NCI-H69 (cell line): ENCODE results near the gene CCDC9B.
A peak's percentile ranks its signal among the peaks of the same experiment; 100 is the strongest.

Experiments
- DNase-seq: peaks from one replicate; lab custom pipeline; 2025; lab: John Stamatoyannopoulos, UW

CCDC9B gene

DNA sequence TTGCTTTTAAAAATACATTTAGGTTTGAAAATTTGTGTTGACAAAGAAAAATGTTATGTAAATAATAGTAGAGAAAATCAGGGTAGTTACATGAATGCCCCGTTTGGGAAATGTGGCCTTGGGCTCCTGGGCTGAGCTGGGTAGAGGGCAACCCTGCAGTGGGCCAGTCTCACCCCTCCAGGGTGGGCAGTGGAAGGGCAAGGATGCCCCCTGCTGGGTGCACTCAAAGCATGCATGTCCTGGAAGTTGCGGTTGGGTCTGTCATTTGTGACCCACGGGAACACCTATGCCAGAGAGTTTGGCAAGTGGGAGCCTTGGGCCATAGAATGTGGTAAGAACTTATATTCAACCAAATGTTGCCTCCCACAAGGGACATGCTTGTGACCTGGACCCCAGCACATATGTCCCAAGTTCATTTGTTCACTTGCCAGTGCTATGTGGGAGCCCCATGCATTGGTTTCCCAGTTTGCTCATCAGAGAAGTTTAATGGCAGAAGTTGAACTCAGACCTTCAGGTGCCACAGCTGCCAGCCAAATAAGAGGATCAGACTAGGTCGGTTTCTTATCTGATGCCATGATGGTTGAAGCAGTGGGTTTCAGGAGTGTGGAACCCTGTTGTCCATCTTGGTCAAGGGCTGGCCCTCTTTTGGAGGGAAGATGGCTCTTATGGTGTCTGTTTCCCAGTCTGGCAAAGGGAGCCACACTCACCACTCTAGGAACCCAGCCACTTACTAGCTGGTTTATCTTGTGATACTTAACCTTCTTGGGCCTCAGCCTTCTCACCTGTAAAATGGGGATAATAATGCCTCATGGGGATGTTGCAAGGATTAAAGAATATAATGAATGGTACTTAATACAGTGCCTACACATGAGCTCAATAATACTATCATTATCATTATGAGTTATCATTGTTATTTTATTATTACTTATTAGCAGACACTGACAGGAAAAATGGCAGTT lies 30.5 kb downstream of the CCDC9B start:
- peak; percentile 57 for DNase-seq

DNA sequence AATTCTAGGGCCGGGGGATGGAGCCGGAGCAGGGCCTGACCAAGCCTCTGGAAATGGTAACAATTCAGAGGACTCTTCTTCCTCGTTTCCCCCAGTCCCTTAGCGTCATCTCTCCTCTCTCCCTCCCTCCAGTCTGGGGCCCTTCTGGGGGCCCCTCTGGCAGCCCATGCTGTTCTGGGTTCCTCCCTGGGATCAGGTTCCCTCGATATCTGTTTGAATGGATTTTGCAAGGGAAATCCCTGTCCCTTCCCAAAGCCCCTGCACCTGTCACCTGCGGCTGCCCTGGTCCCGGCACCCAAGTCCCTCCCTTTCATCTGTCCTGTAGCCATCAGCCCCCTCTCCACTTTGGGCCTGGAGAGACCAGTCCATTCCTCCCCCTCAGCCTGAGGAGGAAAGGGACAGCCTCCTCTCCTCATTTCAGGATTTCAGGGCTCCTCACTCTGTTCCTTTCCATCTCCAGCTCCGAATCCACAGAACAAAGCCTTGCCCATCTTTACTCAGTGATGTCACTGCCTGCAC lies 31.3 kb downstream of the CCDC9B start:
- no peak for DNase-seq

DNA sequence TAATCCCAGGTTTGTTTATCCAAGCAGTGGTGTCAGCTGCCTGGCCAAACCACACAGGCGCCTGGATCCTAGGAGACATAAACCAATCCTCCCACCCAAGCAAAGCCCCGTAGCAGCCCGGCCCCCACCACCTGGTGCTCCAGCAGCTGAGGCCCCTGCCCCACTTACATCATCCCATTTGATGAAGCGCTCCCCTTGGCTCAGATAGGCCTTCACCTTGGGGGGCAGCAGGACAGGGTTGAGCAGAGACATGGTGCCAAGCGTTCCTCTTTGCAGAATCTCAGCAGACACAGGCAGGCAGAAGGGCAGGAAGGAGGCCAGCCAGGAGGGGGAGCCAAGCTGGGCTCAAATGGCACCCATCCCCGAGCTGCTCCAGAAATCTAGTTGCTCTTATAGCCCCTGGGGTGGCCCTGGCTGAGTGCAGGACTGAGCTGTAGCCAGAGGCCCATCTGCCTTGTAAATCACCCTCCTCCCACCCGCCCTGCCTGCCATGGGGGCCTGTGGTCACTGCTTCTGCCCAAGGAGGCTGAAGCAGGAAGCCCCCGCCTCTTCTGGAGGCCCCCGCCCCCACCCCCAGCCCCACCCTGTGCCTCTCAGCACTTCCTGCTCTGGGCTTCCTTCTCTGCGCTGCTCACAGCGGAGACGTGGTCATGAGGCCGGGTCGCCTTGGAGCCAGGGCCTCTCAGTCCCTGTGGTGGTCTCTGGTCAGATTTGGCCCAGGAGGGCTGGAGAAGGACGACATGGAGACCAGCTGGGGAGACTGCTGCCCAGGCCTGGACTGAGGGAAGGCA lies 33.1 kb downstream of the CCDC9B start, which contains the start of gene PLCB2:
TSS of gene PLCB2 (minus strand) at position 515 of the 791 bp plus-strand sequence. CDS start at position 252, 263 bp downstream.
- peak; percentile 62 for DNase-seq

DNA sequence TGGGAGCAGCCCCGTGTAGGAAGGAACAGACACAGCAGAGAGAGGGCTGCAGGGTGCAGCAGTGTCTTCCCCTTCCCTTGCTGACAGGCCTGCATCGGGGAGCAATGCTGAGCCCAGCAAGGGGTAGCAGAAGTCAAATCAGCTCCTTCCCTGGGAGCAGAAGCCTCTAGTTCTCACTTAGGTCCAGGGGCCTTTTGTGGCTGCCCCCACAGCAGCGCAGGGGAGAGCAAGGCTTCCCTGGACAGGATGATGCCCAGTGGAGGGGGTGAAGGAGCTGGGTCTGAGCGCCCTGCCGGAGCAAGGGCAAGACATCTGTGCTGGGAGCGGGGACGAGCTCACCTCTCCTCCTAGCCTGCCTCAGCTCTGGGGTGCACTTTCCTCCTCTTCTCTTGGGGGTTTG lies 33.8 kb downstream of the CCDC9B start:
- no peak for DNase-seq

DNA sequence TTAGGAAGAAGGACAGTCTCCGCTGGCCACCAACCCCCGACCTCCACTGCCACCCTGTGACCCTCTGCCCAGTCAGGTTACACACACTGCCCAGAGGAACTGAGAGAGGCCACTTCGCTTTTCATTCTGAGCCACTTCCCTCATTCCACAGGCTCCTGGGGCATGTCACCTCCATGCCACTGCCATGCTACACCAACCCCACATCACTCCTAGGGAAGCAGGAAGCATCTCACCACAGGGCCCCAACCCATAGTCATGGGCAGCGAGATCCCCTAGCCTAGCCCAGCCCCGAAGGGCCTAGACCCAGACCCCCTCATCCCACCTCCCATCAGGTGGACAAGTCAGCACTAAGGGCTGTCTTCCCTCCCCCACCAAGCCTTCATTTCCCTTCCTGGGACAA lies 34.4 kb downstream of the CCDC9B start:
- no peak for DNase-seq

DNA sequence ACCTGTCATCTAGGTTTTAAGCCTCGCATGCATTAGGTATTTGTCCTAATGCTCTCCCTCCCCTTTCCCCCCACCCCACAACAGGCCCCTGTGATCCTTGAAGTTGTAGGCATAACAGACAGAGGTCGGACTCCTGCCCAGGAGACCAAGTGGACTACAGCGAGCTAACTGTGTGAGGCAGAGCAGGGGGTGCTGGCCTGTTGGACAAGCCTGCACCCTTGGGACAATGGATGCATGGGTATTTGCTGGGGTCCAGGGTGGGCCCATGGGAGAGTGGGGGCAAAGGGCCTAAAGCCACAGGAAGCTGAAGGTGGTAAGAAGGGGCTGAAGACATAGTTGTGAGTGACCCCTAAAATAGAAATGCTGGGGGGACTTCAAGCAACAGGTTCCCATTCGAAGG lies 35.5 kb downstream of the CCDC9B start:
- DNase-seq: no peak

DNA sequence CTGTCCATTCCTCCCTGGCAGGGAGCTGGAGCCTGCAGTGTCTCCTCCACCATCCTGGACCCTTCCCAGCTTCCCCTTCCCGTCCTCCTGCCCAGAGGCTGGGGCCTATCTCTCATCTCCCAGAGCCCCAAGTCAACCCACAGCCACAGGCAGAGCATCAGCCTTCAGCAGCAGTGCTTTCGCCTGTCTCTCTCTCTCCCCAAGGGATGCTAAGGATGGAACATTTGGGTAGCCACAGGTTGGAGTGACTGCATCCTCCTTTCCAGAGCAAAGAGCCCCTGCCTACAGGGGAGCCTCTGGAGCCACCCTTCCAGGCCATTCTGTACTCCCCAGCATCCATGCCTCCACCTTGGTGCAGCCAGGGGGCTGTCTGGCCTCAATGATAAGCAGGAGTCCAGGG lies 37.2 kb downstream of the CCDC9B start:
- no peak for DNase-seq

DNA sequence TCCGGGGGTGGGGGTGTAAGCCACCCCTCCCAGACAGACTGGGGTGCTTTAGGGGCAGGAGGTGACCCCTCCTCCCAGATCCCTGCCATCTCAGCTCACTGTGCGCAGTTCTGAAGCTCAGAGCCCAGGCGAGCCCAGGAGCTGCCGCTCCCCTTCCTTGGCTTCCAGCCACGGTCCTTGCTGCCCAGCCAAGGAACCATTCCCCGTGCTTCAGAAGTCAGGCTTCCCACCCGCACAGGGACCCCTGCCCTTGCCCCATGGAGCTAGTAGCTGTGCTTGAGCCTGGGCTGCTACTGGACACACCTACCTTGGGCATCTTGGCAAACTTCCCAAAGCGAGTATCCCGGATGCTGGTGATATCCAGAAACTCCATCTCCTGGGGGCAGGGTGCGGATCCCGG lies 37.8 kb downstream of the CCDC9B start:
- no peak for DNase-seq

DNA sequence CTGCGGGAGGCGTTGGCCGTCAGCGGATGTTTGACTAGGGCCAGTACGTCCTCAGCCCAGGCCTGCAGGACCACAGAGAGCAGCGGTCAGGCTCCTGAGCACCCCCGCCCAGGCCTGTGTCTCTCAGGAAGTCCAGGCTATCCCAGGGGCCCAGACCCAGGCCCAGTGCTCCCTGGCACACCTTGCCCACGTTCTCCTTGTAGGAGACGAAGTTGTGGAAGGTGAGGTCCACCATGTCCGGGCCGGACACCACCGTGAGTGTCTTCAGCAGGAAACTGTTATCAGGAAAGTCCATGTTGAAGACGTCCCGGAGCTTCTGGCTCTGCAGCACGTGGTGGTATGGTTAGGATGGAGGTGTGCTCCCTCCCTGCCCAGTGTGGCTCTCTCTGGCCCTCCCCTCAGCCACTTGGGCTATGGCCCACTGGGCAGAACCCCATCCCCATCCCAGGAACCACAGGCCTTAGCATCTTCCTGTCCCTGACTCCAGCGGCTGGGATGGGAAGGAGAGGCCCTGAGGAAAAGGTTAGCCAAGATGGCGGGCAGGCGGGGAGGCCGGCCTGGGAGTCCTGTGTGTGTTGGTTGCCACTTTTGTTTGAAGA lies 38.4 kb downstream of the CCDC9B start:
- DNase-seq: no peak

DNA sequence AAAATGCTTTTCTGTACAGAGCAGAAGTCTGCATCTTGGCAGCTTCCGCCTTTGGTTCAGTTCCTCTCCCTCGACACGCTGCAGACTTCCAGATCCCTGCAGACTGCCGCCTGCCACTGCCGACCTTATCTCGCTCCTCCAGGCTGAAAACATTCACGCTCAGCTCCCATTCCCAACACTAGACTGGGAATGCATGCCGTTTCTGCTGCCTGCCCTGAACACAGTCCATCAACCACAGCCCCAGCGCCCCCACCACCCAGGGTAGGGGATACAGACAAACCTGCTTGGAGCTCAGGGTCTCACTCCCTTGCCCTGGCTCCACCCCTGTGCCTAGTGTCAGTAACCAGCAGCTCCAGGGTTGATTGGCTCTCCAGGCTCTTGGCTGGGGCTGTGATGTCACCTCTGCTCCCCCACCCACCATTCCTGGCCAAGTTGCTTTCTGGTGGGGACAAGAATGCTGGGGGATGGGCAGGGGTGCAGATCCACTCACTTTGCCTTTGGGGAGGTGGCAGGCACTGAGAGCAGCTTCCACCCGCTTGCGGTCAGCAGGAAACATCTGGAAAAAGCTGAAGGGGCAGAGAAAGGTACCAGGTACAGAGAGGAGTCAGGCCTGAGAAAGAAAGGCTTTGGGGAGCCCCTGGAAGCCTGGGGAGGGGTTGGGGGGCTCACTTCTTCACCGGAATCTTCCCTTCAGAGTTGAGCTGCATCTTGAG lies 39.1 kb downstream of the CCDC9B start:
- DNase-seq: no peak

DNA sequence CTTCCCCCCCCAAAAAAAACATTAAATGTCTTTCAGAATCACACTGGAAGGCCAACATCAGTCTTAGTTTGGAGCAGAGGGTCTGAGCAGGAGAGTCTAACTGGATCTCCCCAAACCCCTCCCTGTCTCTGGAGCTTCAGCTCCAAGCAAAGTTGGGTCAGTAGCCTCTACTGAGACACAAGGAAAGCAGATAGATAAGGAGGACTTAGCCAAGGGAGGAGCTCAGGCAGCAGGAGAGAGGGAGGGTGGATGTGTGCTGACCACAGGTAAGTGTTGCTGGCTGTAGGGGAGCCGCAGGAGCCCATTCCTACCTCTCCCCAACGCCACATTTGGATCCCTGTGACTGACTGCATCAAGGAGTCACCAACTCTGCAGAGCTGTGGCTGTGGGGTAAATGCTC lies 40.0 kb downstream of the CCDC9B start:
- no peak for DNase-seq

DNA sequence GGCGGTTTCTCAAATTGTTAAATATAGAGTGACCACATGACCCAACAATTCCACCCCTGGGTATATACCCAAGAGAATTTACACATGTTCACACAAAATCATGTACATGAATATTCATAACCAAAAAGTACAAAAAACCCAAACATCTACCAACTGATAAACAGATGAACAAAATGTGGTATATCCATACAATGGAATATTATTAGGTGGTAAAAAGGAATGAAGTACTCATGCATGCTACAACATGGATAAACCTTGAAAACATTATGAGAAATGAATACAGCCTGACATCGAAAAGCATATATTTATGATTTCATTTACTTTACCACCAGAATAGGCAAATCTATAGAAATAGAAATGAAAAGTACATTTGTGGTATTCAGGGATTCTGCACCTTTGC lies 40.4 kb downstream of the CCDC9B start:
- DNase-seq: no peak

DNA sequence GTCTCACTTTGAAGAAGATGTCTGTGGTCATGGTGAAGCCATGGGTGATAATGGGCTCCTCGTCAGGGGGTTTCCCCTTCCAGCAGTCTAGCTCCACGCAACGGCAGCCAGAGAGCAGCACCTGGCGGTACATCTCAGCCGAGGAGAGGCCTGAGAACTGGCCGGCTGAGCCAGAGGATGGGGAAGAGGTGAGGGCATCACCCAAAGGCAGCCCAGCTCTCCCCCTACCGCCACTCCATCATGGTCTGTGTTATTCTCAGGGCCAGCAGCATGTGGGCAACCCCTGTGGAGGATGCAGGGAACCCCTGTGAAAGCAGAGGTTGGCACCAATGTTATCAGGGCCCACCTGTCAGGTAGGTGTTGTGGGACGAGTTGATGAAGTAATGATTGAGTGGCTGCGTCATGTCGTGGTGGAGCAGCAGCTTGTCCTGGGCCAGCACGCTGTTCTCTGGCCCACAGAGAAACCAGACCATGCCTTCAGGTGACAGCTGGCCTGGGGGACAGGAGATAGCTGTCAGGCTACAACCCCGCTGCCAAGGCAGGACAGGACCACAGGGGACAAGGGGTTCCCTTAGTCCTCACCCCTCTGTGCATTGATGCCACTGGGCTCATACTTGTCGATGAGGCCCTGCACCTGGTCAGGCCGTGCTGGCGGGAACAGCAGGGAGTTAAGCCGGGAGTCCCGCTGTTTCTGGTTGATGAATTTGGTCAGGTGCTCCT lies 42.4 kb downstream of the CCDC9B start:
- no peak for DNase-seq

DNA sequence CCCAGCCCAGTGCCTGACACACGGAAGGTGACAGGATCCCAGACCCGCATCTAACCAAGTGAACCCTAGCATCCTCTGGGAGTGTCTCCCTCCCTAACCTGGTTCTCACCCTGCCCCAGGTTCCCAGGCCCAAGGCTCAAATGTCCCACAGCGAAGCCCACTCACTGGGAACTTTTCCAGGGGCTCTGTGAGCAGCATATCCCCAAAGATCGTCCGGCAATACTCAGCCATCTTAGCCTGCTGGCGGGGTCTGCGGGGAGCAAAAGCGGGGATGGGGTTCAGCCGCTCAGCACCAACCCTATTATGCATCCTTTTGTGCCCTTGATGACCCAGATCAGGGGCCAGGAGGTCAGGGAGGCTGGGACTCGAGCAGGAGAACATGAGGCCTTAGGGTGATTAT lies 43.4 kb downstream of the CCDC9B start:
- DNase-seq: no peak

DNA sequence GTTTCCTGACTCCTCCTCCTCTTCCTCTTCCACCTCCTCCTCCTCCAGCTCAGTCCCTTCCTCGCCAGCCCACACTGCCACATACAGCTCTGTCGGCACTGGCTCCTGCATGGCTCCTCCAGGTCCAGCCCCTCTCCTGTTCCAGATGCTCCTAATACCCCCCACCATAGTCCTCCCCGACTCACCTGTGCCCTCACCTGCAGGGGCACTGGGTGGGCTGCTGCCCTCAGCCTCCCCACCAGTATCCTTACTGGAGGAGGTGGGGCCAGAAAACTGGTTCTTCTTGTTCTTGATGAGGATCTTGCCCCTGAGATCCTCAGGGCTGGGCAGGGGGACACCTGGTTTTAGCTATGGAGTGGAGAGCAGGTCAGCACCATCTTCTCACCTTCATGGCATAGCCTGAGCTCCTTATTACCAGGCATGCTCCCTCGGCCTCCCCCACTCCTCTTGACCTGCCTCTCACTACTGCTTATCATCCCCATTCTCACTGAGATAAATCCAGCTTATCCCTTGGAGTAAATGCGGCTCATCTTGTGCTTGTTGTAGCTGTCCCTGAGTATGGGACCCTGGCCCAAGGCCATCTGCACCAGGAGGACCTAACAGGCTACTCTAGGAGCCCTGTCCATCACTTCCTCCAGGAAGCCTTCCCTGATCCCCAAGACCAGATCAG lies 44.0 kb downstream of the CCDC9B start:
- no peak for DNase-seq

DNA sequence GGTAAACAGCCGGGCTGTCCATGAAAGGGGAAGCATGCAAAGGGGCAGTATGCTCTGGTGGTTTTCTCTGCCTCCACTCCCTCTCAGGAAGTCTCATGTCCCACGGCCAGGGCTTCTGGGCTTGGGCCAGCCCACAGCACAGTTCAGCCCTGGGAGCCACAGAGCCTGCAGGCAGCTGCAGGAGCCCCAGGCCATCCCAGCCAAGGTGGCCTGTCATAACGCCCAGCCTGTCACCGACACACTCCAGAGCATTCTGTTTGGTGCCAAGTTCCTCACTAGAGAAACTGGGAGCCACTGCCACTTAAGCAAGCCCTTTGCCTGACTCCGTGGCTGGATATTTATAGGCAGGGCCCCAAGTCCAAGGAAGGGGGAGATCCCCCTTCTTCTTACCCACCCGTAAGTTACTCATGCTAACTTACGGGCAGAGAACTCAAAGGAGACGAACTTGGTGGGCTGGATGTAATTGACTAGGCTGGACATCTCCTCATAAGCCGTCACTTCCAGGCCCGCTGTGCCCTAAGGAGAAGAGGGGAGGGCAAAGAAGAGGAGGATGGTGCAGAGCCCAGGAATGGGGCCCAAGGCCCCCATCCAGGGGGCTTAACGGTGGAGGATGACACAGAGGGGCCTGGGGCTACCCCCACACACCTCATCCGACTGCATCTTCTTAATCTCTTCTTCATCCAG lies 44.7 kb downstream of the CCDC9B start:
- DNase-seq: no peak

DNA sequence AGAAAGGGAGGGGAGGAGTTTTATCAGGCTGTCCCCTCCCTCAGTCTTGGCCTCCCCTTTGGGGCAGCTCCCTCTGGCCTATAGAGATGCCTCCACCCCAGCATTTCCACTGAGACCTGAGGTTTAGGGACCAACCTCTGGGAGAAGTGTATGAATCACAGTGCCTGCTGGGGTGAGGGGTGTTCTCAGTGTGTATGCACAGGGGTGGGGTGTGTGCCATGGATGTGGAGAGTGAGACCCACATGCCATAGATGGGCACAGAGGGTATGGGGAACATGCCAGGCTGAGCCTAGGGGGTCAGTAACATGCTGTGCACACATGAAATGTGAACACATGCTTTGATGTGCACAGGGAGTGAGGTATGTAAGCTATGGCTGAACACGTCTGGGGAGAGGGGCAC lies 45.4 kb downstream of the CCDC9B start:
- no peak for DNase-seq

DNA sequence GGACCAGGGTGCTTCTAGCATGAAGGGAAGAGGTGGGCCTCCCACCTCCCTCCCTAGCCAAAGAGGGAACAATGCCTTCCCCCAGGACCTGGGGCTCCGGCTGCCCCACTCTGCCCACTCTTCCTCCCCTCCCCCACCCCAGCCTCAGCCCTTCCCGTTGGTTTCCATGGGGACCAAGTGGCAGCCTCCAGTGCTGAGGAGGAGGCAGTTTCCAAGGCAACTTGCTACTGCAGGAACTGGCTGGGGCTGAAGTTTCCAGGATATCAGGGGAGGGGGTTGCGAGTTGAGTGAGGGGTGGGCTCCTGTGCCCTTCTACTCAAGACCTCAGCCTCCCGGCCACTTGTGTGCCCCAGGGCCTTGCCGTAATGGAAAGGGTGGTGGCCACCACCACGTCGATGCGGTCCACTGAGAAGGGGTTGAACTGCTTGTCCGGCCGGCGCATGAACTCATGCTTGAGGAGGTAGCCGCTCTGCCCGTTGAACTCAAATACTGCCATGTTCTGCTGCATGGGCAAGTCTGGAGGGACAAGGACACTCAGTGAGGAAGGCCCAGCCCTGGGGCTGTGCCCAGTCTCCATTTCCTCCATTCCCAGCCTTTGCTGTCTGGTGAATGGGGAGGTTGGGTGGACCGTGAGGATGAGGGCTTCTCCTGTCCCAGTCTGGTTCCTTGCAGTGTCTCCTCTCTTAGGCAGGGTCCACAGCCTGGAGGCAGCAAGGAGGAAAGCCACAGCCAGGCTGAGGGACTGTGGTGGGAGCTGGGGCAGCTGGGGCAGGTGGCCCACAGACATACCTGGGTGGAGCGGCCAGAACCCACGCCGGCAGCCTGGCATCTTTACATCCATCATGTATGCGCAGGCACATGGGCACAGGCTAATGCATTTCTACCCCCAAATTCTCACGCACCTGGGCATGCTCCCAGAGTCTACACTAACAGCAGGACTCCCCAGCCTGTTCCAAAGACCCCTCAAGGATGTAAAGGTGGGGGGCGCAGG lies 46.5 kb downstream of the CCDC9B start:
- peak; percentile 47 for DNase-seq

DNA sequence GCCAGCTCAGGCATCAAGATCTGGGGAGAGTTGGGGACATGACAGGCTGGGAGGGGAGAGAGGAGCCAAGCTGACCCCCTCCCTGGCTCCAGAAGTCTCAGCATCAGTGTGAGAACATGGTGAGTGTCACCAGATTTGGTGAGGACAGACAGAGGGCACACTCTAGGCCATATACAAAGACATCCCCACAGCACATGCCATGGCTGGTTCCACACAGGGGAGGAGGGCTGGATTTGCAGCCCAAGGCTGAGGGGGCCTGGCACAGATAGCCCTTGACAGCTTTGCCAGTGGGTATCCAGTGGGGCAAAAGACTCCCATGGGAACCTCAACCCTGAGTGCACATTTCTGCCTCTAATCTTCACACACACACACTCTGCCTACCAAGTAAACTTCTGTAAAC lies 47.7 kb downstream of the CCDC9B start:
- no peak for DNase-seq
